Fibroblast of the aortic adventitia (primary cell): ENCODE measurements around the gene ARVCF. TPM values are rescaled to one million over a fixed set of nuclear protein-coding genes. Genes with fewer than 3 reads are reported as not detected.

Source experiments
- DNase-seq: peaks from one replicate; pipeline ENCODE4 v3.0.0-alpha.2; 2010; ENCODE audit warnings: low read depth
- H3K4me3 ChIP-seq: 2 replicates; pipeline ENCODE4 v1.5.1; 2011; ENCODE audit warnings: low read depth, mild to moderate bottlenecking, control low read depth, low read length, moderate library complexity
- total RNA-seq: library from RNA; depleted of rRNA; stranded (reverse); fragments of >200 nt; gene quantifications from 2 replicates; pipeline ENCODE4 v1.2.3, GENCODE V29; 2012; ENCODE audit warnings: low replicate concordance
- TF ChIP-seq, protein P1 (sequence below): IDR thresholded peaks from 2 replicates; pipeline ENCODE4 v1.5.1; 2011; ENCODE audit warnings: mild to moderate bottlenecking, low read length, control low read depth, inconsistent platforms; ENCODE audit not compliant: insufficient read depth

Gene ARVCF
- total RNA-seq, 1 donor, result 12.9 TPM

DNA sequence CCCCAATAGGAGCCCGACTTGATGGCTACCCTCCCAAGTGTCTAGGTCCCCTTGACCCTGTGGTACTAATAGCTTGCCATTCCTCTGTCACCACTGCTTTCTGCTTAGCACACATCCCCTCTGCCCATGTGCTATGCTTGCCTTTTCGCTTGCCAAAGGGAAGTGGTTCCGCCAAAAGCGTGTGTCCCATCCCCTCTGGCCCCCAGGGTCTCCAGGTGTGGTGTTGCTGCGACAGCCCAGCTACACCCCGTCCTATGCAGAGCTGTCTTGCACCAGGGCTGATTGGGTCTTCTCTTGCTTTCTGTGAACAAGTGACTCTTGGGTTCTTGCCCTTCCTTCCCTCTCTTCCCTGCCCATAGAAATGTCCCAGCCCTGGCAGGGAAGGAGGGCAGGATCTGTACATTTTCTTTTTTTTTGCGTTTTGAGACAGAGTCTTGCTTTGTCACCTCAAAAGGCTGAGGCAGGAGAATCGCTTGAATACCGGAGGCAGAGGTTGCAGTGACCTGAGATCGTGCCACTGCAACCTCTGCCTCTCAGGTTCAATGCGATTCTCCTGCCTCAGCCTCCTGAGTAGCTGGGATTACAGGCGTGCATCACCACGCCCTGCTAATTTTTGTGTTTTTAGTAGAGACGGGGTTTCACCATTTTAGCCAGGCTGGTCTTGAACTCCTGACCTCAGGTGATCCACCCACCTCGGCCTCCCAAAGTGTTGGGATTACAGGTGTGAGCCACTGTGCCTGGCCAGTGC, 8.2 kb upstream of the ARVCF start:
- TF ChIP-seq, protein P1, sequence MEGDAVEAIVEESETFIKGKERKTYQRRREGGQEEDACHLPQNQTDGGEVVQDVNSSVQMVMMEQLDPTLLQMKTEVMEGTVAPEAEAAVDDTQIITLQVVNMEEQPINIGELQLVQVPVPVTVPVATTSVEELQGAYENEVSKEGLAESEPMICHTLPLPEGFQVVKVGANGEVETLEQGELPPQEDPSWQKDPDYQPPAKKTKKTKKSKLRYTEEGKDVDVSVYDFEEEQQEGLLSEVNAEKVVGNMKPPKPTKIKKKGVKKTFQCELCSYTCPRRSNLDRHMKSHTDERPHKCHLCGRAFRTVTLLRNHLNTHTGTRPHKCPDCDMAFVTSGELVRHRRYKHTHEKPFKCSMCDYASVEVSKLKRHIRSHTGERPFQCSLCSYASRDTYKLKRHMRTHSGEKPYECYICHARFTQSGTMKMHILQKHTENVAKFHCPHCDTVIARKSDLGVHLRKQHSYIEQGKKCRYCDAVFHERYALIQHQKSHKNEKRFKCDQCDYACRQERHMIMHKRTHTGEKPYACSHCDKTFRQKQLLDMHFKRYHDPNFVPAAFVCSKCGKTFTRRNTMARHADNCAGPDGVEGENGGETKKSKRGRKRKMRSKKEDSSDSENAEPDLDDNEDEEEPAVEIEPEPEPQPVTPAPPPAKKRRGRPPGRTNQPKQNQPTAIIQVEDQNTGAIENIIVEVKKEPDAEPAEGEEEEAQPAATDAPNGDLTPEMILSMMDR, result no peak
- no peak overlapping the region for H3K4me3 ChIP-seq
- no peak for DNase-seq

DNA sequence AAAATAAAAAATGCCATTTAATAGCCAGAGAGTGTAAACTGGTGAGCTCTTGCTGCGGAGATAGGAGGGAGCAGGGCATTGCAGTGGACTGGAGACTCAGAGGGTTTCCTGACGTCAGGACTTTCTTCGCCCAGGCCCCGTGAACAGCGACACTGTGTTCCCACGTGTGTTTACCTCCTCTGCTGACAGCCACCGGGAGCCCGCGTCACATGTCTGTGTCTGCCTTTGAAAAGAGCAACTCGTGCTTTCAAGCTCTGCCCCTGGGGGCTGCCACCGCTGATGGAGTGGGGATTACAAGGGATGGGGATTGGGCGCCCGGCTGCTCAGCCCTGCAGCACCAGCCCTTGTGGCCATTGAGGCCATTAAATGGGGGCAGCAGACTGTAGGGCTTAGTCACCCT, 7.6 kb upstream of the ARVCF start:
- H3K4me3 ChIP-seq, result no peak overlapping the region
- DNase-seq, result no peak
- TF ChIP-seq, protein P1, result no peak

DNA sequence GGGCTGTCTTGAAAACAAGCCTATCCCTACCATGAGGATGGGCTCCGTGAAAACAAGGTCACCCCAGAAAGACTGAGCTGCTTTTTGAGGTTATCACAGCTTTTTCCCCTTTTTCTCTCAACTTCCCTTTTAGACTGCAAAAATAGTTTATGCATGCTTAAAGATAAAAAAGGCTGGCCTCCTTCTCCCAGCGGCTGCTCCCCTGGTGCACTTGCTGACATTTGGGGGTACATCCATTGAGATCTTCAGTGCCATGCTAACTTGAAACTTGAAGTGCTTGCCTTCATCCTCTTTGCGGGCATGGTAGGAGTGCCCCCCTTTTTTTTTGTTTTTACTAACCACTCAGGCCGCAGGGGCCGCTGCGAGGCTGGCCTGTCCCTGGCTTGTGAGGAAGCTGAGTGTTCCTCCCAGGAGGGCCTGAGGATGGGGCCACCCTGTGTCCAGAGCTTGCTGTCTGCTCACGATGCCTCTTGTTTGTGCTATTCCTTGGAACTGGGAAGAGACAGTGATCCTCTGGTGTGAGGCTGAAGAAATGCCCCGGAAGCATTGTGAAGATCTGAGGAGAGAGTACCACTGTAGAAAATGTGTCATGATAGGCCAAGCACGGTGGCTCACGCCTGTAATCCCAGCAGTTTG, 6.5 kb upstream of the ARVCF start:
- TF ChIP-seq, protein P1, result no peak
- no peak for DNase-seq
- H3K4me3 ChIP-seq, result no peak overlapping the region

DNA sequence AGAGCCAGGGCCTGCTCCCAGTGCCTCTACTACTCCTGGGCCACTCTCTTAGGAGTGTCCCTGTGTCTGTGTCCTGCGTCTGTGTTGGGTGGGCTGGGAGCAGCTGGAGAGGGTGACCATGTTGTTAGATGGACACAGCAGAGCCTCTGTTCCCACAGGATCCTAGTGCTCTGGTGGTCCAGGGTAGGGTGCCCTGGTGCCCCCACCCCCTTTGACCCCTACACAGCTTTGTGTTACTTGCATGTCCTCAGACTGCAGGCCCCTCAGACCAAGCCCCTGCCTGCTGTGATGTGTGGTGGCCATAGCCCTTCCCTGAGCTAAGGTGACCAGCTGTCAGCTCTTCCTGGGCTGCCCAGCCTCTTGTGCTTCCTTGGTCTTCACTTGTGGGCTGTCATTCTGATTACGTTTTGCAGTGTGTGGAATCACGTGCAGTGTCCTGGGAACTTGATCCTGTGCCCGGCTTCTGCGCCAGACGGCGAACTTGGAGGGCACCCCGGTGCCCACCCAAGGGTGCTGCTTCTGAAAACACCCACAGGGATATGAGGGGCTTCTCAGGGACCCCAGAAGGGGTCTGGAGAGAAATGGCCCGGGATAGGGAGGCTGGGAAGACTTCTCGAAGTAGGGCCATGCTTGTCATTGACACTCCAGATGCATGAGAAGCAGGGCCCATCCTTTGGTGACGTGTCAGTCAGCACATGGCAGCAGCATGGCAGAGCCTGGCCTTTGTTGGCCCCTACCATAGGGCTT, 5.8 kb upstream of the ARVCF start:
- TF ChIP-seq, protein P1, result no peak
- no peak for DNase-seq
- H3K4me3 ChIP-seq, result peak overlapping the region; percentile 95

DNA sequence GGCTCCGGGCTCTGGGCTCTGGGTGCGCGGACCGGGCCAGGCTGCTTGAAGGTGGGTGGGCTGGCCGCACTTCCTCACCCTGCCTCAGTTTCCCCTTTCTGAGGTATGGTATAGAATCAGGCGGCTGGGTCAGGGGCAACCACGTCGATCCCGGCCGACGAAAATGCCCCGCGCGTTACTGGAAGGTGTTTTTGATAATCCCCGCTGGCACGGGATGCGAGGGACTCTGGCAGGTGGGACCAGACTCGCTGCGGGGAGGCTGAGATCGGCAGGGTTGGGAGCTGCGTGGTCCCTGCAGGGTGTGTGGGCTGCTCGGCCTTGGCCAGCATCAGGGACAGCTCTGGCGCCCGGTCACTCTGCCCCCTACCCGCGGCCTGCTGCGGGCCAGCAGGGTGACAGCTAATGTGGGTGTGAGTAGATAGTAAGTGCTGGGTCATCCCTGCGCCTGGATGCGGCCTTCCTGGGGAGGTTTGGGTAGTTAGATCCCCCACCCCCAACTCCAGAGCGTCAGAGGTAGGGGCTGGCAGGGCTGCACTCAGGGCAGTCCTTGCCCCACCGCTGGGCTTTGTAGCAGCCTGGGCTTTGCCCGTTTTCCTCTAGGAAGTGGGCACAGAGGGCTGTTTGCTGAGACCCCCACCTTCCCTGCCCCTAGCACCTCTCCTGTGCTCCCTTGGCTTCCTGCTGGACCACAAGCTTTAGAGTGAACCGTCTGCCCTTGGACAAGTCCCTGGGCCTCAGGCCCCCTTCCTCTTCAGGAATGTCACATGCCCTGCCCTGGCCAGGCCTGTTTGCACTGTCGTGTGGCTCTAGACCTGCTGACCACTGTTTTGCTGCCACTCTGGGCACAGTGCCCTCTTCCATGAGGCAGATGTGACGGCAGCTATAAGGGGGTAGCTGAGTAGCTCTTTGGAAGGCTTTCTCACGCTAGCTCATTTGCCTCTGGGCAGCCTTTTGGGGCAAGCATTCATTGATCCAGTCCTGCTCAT, 4.9 kb upstream of the ARVCF start:
- H3K4me3 ChIP-seq, result peak overlapping the region; percentile 95
- TF ChIP-seq, protein P1, result no peak
- peak; percentile 69 for DNase-seq

DNA sequence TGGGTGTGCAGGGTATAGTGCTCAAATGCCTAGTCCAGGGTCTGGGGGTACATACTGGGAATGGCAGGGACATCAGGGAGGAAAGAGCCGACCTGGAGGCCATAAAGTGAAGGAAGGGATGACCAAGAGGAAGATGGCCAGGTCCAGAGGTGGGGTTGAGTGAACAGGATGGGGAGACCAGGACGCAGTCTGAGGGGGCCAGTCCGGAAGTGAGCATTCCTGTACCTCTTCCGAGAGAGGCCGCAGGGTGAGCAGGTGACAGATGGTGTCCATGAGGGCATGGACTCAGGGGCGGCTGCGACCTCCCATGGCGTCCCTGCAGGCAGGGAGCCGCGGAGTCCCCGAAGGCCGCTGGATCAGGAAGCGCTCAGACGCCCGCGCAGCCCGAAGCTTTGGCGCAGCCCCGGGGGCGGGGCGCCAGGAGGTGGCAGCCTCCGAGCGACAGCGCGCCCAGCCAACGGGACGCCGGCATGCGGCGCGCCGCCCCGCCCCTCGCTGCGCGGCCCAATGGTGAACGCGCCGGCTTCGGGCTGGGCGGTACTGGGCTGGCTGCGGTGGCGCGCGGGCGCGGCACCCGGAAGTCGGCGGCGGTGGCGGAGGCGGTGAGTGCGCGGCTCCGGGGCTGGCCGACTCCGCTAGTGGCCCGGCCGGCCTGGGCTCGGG, 4.0 kb upstream of the ARVCF start, which contains the start of gene TANGO2:
TANGO2 (plus strand) TSS at position 578 of the 663 bp plus-strand sequence. CDS start 15,689 bp downstream, outside the sequence.
- TF ChIP-seq, protein P1, result no peak
- peak; percentile 82 for DNase-seq
- peak within 1 kb of the TSS; percentile 95 for H3K4me3 ChIP-seq
